GM12878 (cell line): ENCODE data around the gene JADE2.

Experiments used
- CEBPB ChIP-seq, 2 experiments: fragments of 150-350 bp in 1 of 2; IDR thresholded peaks; 2 replicates each; pipeline ENCODE4 v1.6.1; 2012 to 2014; ENCODE audit warnings: low read depth in 2 of 2, low read length in 2 of 2, borderline replicate concordance in 1 of 2, inconsistent platforms in 1 of 2
- TCF7 ChIP-seq: IDR thresholded peaks from 2 replicates; pipeline ENCODE4 v1.6.1; 2014; ENCODE audit warnings: antibody characterized with exemption, borderline replicate concordance
- YY1 ChIP-seq: IDR thresholded peaks from 2 replicates; pipeline ENCODE4 v1.6.1; 2011; ENCODE audit warnings: low read depth, mild to moderate bottlenecking, low read length
- TF ChIP-seq, protein P1 (sequence below): IDR thresholded peaks from 2 replicates; pipeline ENCODE4 v1.6.1; 2012; ENCODE audit warnings: low read depth, low read length, improper control_type of control experiment
- TF ChIP-seq, protein P2 (sequence below), 3 experiments: IDR thresholded peaks in 2 of 3; conservative IDR thresholded peaks in 1 of 3; 2 replicates each; pipeline ENCODE4 v1.5.1; 2011; ENCODE audit warnings: low read depth in 3 of 3, low read length in 3 of 3, mild to moderate bottlenecking in 3 of 3, control low read depth in 2 of 3, moderate library complexity in 2 of 3, inconsistent platforms in 1 of 3, mixed read lengths in 1 of 3; ENCODE audit not compliant: control insufficient read depth in 2 of 3, insufficient read depth in 1 of 3; ENCODE audit errors: extremely low read depth in 1 of 3

DNA sequence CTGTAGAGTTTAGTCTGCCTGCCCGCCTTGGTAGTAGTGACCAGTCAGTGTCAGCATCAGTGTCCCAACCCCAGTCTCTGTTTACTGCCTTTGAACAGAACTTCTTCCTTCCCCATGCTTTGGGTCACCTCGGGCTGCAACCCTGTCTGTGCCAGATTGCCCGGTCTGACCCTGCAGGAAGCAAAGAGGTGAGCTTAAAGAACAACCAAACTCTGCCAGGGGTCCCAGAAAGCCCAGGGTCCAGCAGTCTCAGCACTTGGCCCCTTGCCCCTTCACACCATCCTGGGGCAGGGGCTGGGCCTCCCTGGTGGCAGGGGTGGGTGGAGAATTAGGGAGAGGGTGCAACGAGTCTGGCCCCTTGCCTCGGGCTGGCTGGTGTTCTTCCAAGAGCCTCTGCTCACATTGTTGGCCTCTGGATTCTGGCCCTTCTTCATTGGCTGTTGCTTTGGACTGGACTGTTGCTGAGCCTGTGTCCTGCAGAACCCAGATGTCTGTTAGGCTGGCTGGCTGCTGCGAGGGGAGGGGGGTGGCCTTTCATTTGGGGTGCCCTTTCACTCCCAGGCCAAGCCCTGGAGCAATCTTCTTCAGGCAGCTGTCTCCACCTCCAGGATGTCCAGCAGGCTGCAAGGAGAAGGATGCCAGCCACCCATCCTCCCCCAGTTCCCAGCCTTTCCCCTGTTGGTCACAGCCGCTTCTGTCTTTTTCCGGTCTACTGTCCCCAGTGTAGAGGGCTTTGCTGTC, 55.9 kb downstream of the JADE2 start:
- TF ChIP-seq, protein P1, sequence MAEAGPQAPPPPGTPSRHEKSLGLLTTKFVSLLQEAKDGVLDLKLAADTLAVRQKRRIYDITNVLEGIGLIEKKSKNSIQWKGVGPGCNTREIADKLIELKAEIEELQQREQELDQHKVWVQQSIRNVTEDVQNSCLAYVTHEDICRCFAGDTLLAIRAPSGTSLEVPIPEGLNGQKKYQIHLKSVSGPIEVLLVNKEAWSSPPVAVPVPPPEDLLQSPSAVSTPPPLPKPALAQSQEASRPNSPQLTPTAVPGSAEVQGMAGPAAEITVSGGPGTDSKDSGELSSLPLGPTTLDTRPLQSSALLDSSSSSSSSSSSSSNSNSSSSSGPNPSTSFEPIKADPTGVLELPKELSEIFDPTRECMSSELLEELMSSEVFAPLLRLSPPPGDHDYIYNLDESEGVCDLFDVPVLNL = no peak
- TF ChIP-seq, protein P2, sequence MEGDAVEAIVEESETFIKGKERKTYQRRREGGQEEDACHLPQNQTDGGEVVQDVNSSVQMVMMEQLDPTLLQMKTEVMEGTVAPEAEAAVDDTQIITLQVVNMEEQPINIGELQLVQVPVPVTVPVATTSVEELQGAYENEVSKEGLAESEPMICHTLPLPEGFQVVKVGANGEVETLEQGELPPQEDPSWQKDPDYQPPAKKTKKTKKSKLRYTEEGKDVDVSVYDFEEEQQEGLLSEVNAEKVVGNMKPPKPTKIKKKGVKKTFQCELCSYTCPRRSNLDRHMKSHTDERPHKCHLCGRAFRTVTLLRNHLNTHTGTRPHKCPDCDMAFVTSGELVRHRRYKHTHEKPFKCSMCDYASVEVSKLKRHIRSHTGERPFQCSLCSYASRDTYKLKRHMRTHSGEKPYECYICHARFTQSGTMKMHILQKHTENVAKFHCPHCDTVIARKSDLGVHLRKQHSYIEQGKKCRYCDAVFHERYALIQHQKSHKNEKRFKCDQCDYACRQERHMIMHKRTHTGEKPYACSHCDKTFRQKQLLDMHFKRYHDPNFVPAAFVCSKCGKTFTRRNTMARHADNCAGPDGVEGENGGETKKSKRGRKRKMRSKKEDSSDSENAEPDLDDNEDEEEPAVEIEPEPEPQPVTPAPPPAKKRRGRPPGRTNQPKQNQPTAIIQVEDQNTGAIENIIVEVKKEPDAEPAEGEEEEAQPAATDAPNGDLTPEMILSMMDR (IDR thresholded peaks at IDR 0.05 in 2 of 3, conservative IDR thresholded peaks at IDR 0.05 in 1 of 3; ENCODE audit: control insufficient read depth in 2 of 3, extremely low read depth in 1 of 3, insufficient read depth in 1 of 3, low read depth in 3 of 3, low read length in 3 of 3) = peak in 1 of 3 experiments; percentile 27; a peak in 2 of 6 replicates
- TF ChIP-seq YY1 = no peak
- no peak for TF ChIP-seq CEBPB (IDR thresholded peaks at IDR 0.05; ENCODE audit: borderline replicate concordance in 1 of 2, low read depth in 2 of 2, low read length in 2 of 2)
- TF ChIP-seq TCF7 = no peak
